Hematopoietic multipotent progenitor cell treated with erythropoietin and hydrocortisone succinate and interleukin-3 and kit ligand, for 6 days (in vitro differentiated cells): Measurements from ENCODE around the gene PCYT1A.
"Not testable (repeated sequence)": the region's sequence is repeated elsewhere in the genome, so short reads cannot be mapped to it uniquely, and the experiment has no call there.

Source experiments
- DNase-seq: peaks from one replicate; pipeline ENCODE4 v3.0.0-alpha.2; 2015

PCYT1A gene

DNA sequence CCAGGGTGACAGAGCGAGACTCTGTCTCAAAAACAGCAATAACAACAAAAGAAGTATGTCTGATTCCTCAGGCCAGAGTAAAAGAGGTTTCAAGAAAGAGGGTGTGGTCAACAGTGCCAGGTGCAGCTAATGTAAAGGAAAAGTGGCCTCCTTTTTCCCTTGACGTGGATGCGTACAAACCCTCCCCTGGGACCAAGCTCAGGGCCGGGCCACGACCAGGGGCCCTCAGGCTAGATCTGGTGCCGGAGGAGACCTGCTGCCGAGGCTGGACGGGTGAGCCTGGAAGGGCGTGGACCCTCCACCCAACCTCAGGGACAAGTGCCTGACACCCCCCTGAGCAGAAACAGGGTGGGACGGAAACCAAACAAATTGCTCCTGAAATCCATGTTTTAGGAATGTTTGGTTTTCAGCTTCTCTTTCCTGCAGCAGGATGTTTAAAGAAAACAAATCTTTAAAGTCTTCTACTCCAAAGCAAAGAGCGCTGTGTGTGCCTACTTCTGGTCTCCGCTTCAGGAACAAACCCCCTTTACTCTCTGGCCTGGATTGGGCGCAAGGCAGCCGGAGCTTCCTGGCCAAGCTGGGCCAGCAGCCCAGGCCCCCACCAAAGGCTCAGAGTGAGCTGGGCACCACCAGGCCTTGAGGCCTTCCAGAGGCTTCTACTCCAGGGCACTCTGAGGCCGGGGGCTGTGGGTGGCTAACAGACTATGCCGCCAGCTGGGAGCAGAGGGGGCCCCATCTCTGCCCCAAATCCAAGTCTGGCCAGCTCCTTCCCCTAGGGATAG, 97.8 kb downstream of the PCYT1A start:
- DNase-seq: peak; percentile 23

DNA sequence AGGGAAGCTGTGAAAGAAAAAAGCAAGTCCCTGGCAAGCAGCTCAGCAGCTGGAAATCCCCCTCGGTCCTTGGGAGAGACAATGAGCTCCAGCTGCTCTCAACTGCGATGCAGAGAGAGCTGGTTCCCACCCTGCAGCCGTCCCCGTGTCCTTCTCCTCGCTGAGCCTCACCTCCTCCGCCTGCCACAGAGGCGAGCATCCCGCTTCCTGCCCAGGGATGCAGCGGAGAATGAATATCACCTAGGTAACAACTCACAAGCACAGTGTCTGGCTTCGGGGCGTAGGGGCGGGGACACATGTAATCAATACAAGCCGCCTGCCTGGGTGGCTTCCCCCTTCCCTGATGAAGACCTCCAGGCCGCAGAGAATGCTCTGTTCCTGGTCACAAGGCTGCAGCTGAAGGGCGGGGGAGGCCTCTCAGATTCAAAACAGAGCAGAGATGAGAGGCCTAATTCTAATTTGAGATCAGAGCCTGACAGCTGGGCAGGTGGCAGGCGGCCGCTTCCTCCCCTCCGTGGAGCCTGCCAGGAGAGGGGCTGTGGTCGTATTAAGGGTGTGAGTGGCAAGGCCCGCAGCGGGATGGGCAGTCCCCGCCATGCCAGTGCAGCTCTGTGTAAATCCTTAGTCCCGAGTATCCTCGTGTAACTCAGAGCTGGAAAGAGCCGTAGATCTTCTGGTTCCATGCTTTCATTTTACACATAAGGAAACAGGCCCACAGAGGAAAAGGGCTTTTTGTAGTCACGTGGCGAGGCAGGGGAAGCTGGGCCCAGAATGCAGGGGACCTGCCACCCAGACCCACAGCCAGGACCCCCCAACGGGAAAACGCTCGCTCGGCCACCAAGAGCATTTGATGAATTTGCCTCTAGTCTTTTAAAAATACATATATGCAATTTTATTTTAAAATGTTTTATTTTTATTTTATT, 100.6 kb downstream of the PCYT1A start:
- DNase-seq: peak; percentile 85

DNA sequence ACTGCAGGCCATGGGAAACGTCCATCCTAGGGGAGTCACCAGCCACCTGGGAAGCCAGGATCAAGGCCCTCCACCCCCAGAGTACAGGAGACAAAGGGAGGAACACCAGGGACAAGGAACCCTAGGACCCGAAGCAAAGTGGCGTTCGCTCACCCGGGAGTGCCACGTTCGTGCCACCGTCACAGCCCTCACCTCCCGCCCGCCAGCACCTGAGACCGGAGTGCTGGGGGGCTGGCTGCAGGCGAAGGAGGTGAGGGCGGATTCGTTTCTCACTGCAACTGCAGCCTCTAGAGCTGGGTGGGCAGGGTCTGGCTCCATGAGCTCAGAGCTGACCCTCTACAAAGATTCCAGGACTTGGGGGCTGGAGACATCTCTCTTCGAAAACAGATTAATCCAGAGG, 102.6 kb downstream of the PCYT1A start:
- no peak for DNase-seq

DNA sequence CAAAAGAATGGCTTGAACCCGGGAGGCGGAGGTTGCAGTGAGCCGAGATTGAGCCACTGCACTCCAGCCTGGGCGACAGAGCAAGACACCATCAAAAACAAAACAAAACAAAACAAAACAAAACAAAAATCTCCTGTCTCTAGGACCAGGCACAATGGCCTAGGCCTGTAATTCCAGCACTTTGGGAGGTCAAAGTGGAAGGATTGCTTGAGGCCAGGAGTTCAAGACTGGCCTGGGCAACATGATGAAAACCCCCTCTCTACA, 103.4 kb downstream of the PCYT1A start:
- DNase-seq: not testable (repeated sequence)

DNA sequence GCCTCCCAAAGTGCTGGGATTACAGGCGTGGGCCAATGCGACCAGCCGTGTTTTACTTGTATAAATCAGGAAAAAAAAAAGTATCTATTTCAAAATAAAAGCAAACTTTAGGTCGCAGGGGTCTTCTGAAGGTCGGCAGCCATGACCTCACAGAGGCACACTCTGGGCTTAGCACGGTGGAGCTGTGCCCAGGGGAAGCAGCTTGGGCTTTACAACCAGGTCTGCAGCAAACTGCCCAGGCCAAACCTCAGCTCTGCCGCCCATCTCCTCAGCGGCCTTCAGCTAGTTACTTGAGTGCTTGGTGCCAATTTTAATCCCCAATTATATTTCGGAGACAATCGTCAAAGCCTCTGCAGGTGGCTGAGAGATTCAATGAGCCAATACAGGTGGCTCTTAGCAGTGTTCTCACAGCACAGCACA, 106.4 kb downstream of the PCYT1A start:
- no peak for DNase-seq

DNA sequence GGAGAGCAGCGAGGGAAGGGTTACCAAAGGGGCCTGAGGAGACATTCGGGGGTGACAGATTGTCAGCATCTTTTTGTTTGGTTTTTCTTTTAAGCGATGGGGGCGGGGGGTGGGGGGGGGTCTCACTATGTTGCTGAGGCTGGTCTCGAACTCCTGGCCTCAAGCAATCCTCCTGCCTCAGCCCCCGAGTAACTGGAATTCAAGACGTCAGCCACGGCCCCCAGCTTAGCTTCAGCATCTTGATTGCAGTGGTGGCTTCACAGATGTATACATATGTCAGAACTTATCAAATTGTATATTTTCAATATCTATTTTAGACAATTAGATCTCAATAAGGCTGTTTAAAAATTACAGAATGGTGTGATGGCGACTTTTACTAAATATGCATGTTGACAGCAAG, 107.2 kb downstream of the PCYT1A start:
- DNase-seq: no peak
